HepG2 (cell line): ENCODE data around the gene EHBP1. TPM values are rescaled to one million over a fixed set of nuclear protein-coding genes. Genes with fewer than 3 reads are reported as not detected.

Experiments used
- ELF1 ChIP-seq: sonication (generic); formaldehyde crosslinking; IDR thresholded peaks from 2 replicates; pipeline ENCODE4 v1.4.0; 2020; ENCODE audit warnings: missing genetic modification reagents
- FOXC1 ChIP-seq: sonication (generic); formaldehyde crosslinking; IDR thresholded peaks from 2 replicates; pipeline ENCODE4 v1.8.0; 2022; ENCODE audit warnings: mild to moderate bottlenecking, missing genetic modification reagents, borderline replicate concordance
- GLI4 ChIP-seq: sonication (generic); formaldehyde crosslinking; IDR thresholded peaks from 2 replicates; pipeline ENCODE4 v1.5.1; 2020; ENCODE audit warnings: missing genetic modification reagents, mild to moderate bottlenecking, moderate library complexity, borderline replicate concordance
- HES4 ChIP-seq: sonication (generic); formaldehyde crosslinking; IDR thresholded peaks from 2 replicates; pipeline ENCODE4 v1.9.0; 2021; ENCODE audit warnings: mild to moderate bottlenecking, missing genetic modification reagents, borderline replicate concordance
- KLF16 ChIP-seq, 2 experiments: sonication (generic) in 1 of 2; formaldehyde crosslinking in 1 of 2; IDR thresholded peaks; 2 replicates each; pipeline versions ENCODE4 v1.6.1 to v1.8.0; 2016 to 2023; ENCODE audit warnings: missing genetic modification reagents in 2 of 2, missing compliant biosample characterization in 1 of 2
- MAFG ChIP-seq: sonication (generic); formaldehyde crosslinking; IDR thresholded peaks from 2 replicates; pipeline ENCODE4 v1.5.1; 2020; ENCODE audit warnings: mild to moderate bottlenecking, missing genetic modification reagents
- MED1 ChIP-seq: sonication (generic); formaldehyde crosslinking; IDR thresholded peaks from 2 replicates; pipeline ENCODE4 v1.4.0; 2020; ENCODE audit warnings: missing genetic modification reagents
- MXD4 ChIP-seq: IDR thresholded peaks from 2 replicates; pipeline ENCODE4 v1.6.1; 2016; ENCODE audit warnings: mild to moderate bottlenecking, missing biosample characterization, missing genetic modification reagents
- NFKBIZ ChIP-seq: IDR thresholded peaks from 2 replicates; pipeline ENCODE4 v1.6.1; 2018; ENCODE audit warnings: missing genetic modification reagents, missing compliant biosample characterization
- RFX3 ChIP-seq: IDR thresholded peaks from 2 replicates; pipeline ENCODE4 v1.6.1; 2016; ENCODE audit warnings: missing biosample characterization, missing genetic modification reagents
- SMARCC2 ChIP-seq: fragments of 450-650 bp; IDR thresholded peaks from 2 replicates; pipeline ENCODE4 v1.6.1; 2017; ENCODE audit warnings: antibody characterized with exemption, mild to moderate bottlenecking
- ZBTB38 ChIP-seq: sonication (generic); formaldehyde crosslinking; IDR thresholded peaks from 2 replicates; pipeline ENCODE4 v1.5.1; 2020; ENCODE audit warnings: mild to moderate bottlenecking, missing genetic modification reagents
- ZC3H4 ChIP-seq: sonication (generic); formaldehyde crosslinking; IDR thresholded peaks from 2 replicates; pipeline ENCODE4 v1.4.0; 2020; ENCODE audit warnings: missing genetic modification reagents, borderline replicate concordance
- ZNF138 ChIP-seq: sonication (generic); formaldehyde crosslinking; IDR thresholded peaks from 2 replicates; pipeline ENCODE4 v1.5.0; 2020; ENCODE audit warnings: mild to moderate bottlenecking, low read depth, missing genetic modification reagents
- ZNF292 ChIP-seq: sonication (generic); formaldehyde crosslinking; IDR thresholded peaks from 2 replicates; pipeline ENCODE4 v1.8.1; 2022; ENCODE audit warnings: mild to moderate bottlenecking, low read depth, missing genetic modification reagents, borderline replicate concordance
- ZNF296 ChIP-seq: sonication (generic); formaldehyde crosslinking; conservative IDR thresholded peaks from 2 replicates; pipeline ENCODE4 v1.5.0; 2020; ENCODE audit warnings: mild to moderate bottlenecking, missing genetic modification reagents
- ZNF30 ChIP-seq: sonication (generic); formaldehyde crosslinking; IDR thresholded peaks from 2 replicates; pipeline ENCODE4 v1.5.0; 2020; ENCODE audit warnings: mild to moderate bottlenecking, missing genetic modification reagents
- ZNF430 ChIP-seq: sonication (generic); formaldehyde crosslinking; IDR thresholded peaks from 2 replicates; pipeline ENCODE4 v1.9.0; 2021; ENCODE audit warnings: mild to moderate bottlenecking, missing genetic modification reagents
- ZNF432 ChIP-seq: sonication (generic); formaldehyde crosslinking; IDR thresholded peaks from 2 replicates; pipeline ENCODE4 v1.5.0; 2020; ENCODE audit warnings: missing genetic modification reagents, mild to moderate bottlenecking, borderline replicate concordance
- ZNF543 ChIP-seq: sonication (generic); formaldehyde crosslinking; IDR thresholded peaks from 2 replicates; pipeline ENCODE4 v1.4.0; 2020; ENCODE audit warnings: mild to moderate bottlenecking, missing genetic modification reagents
- ZNF766 ChIP-seq: sonication (generic); formaldehyde crosslinking; IDR thresholded peaks from 2 replicates; pipeline ENCODE4 v1.5.0; 2020; ENCODE audit warnings: missing genetic modification reagents, borderline replicate concordance
- ZNF773 ChIP-seq: sonication (generic); formaldehyde crosslinking; IDR thresholded peaks from 2 replicates; pipeline ENCODE4 v1.4.0; 2020; ENCODE audit warnings: missing genetic modification reagents, borderline replicate concordance
- ZNF878 ChIP-seq: sonication (generic); formaldehyde crosslinking; IDR thresholded peaks from 2 replicates; pipeline ENCODE4 v1.8.1; 2023; ENCODE audit warnings: mild to moderate bottlenecking, missing genetic modification reagents, moderate library complexity
- ZNF879 ChIP-seq: sonication (generic); formaldehyde crosslinking; IDR thresholded peaks from 2 replicates; pipeline ENCODE4 v1.8.1; 2023; ENCODE audit warnings: missing genetic modification reagents
- polyA plus RNA-seq, 8 experiments: library from polyadenylated mRNA; depleted of rRNA in 3 of 8; stranded (reverse) in 7 of 8; unstranded in 1 of 8; fragments of >200 nt; fragmentation: Illumina TruSeq in 4 of 8; extraction: Trizol in 4 of 8; gene quantifications; 2 replicates each; pipeline versions ENCODE4 v1.2.1 to v1.2.3, GENCODE V29; 2011 to 2016; ENCODE audit warnings: low read depth in 4 of 8, missing spikeins in 1 of 8, mixed read lengths in 1 of 8; ENCODE audit not compliant: insufficient read depth in 1 of 8
- total RNA-seq, 5 experiments: library from RNA; depleted of rRNA; stranded (reverse); fragments of >200 nt; fragmentation: Illumina TruSeq; extraction: Trizol; gene quantifications; 2 replicates each; pipeline ENCODE4 v1.2.3, GENCODE V29; 2016; ENCODE audit warnings: low read depth in 1 of 5
- TF ChIP-seq, protein P1 (sequence below): sonication (generic); formaldehyde crosslinking; IDR thresholded peaks from 2 replicates; pipeline ENCODE4 v1.8.0; 2023; ENCODE audit warnings: mild to moderate bottlenecking, missing genetic modification reagents
- TF ChIP-seq, protein P2 (sequence below): IDR thresholded peaks from 2 replicates; pipeline ENCODE4 v1.6.1; 2016; ENCODE audit warnings: missing biosample characterization, missing genetic modification reagents, low read depth
- TF ChIP-seq, protein P3 (sequence below): sonication (generic); formaldehyde crosslinking; IDR thresholded peaks from 2 replicates; pipeline ENCODE4 v1.4.0; 2020; ENCODE audit warnings: missing genetic modification reagents

The EHBP1 gene
- total and polyA plus RNA-seq, 2 of the 13 experiments (the other 11 are each of a cell fraction or from before 2014, with no cell fraction given), result 93.5 to 146 TPM

DNA sequence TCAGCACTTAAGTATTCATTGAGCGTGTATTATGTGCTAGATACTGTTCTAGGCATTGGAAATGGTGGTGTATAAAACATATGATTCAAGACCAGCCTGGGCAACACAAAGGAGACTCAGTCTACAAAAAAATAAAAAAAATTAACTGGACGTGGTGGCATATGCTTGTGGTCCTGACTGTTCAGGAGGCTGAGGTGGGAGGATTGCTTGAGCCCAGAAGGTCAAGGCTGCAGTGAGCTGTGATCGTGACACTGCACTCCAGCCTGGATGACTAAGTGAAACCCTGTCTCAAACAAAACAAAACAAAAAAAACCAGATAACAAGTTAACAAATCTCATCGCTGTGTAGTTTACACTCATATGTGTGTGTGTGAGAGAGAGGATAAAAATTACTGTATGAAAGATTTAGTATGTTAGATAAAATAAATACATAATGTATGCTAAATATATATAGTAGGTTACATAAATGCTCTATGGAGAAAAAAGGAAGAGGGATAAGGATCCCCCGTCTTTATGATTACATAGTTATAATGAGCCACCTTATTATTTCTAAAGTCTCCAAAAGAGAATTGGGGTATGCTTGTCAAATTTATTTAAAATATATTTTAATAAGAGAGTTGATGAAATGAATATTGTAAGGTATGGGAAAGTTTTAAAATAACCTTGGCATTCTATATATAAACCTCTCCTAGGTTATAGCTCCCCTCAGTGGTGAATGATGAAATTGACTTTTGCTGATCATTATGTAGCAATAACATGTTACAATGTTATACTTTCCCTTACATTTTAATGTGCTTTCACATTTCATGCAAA is 69.2 kb downstream of the EHBP1 start (continued):
- TF ChIP-seq, protein P1, sequence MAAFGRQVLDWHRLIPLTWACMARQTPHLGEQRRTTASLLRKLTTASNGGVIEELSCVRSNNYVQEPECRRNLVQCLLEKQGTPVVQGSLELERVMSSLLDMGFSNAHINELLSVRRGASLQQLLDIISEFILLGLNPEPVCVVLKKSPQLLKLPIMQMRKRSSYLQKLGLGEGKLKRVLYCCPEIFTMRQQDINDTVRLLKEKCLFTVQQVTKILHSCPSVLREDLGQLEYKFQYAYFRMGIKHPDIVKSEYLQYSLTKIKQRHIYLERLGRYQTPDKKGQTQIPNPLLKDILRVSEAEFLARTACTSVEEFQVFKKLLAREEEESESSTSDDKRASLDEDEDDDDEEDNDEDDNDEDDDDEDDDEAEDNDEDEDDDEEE (CRISPR knock-in tag), result no peak
- TF ChIP-seq NFKBIZ (CRISPR knock-in tag) (no peak), ZNF879 (CRISPR knock-in tag) (no peak), ZNF296 (CRISPR knock-in tag) (no peak), ZNF878 (CRISPR knock-in tag) (0 out of 2 replicates have a peak, but pooled peaks have one; percentile 45), ZNF773 (no peak), ZNF292 (CRISPR knock-in tag) (no peak), MXD4 (CRISPR knock-in tag) (no peak; the same call in 1 of the 2 replicates), GLI4 (CRISPR knock-in tag) (no peak), MAFG (CRISPR knock-in tag) (peak; percentile 98), MED1 (CRISPR knock-in tag) (peak; percentile 83), ZNF432 (CRISPR knock-in tag) (no peak), SMARCC2 (no peak), ZNF766 (no peak), KLF16 (CRISPR knock-in tag; IDR thresholded peaks at IDR 0.05) (peak in 1 of 2 experiments; percentile 46; a peak in 1 of 4 replicates), ELF1 (CRISPR knock-in tag) (no peak), ZNF543 (CRISPR knock-in tag) (no peak), RFX3 (CRISPR knock-in tag) (no peak), FOXC1 (CRISPR knock-in tag) (no peak), ZNF30 (CRISPR knock-in tag) (no peak), HES4 (CRISPR knock-in tag) (no peak), ZNF138 (CRISPR knock-in tag) (no peak), ZNF430 (no peak), ZBTB38 (CRISPR knock-in tag) (no peak), ZC3H4 (CRISPR knock-in tag) (no peak)
- TF ChIP-seq, protein P2, sequence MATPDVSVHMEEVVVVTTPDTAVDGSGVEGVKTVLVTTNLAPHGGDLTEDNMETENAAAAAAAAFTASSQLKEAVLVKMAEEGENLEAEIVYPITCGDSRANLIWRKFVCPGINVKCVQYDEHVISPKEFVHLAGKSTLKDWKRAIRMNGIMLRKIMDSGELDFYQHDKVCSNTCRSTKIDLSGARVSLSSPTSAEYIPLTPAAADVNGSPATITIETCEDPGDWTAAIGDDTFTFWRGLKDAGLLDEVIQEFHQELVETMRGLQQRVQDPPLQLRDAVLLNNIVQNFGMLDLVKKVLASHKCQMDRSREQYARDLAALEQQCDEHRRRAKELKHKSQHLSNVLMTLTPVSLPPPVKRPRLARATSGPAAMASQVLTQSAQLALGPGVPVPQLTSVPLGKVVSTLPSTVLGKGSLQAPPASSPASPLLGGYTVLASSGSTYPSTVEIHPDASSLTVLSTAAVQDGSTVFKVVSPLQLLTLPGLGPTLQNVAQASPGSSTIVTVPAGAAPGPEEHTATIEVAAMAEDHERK (CRISPR knock-in tag), result no peak; the same call in 1 of the 2 replicates
- TF ChIP-seq, protein P3, sequence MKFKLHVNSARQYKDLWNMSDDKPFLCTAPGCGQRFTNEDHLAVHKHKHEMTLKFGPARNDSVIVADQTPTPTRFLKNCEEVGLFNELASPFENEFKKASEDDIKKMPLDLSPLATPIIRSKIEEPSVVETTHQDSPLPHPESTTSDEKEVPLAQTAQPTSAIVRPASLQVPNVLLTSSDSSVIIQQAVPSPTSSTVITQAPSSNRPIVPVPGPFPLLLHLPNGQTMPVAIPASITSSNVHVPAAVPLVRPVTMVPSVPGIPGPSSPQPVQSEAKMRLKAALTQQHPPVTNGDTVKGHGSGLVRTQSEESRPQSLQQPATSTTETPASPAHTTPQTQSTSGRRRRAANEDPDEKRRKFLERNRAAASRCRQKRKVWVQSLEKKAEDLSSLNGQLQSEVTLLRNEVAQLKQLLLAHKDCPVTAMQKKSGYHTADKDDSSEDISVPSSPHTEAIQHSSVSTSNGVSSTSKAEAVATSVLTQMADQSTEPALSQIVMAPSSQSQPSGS (CRISPR knock-in tag), result peak; percentile 68; the same call in 1 of the 2 replicates
